PC-9 (cell line): ENCODE results near the gene KMT5C. TPM values are rescaled to one million over a fixed set of nuclear protein-coding genes. Genes with fewer than 3 reads are reported as not detected.

Source experiments
- BruUV-seq: library from RNA; stranded (reverse); fragments of 400-500 nt; replicated peaks from 2 replicates; lab custom pipeline; 2021; lab: Mats Ljungman, UMichigan
- CTCF ChIA-PET: fragments of 300-600 bp; sonication (Branson Sonifier 250); formaldehyde crosslinking; loops from one replicate; lab custom pipeline; 2022; ENCODE audit warnings: antibody characterized with exemption; lab: Charles Lee
- POLR2A ChIA-PET: fragments of 300-600 bp; sonication (Branson Sonifier 250); formaldehyde crosslinking; loops from one replicate; lab custom pipeline; 2022; ENCODE audit warnings: antibody characterized with exemption; ENCODE audit not compliant: unreplicated experiment; lab: Charles Lee
- DNase-seq, 2 experiments: peaks; one replicate each; pipeline versions ENCODE4 v3.0.0 to v3.0.0-alpha.2; 2015 to 2022; ENCODE audit warnings: mixed read lengths in 1 of 2
- H2AFZ ChIP-seq: fragments of 200-600 bp; sonication (generic); 2 replicates; pipeline ENCODE4 v1.8.1; 2017; ENCODE audit warnings: antibody characterized with exemption
- H3F3A ChIP-seq: fragments of 200-600 bp; sonication (generic); 2 replicates; pipeline ENCODE4 v1.8.1; 2017; ENCODE audit warnings: antibody characterized with exemption, mild to moderate bottlenecking, low read depth; ENCODE audit not compliant: insufficient read depth
- H3K27ac ChIP-seq: fragments of 200-600 bp; sonication (generic); 2 replicates; pipeline ENCODE4 v1.6.1; 2016; ENCODE audit warnings: mixed run types
- H3K27me3 ChIP-seq: fragments of 200-600 bp; sonication (generic); 2 replicates; pipeline ENCODE4 v1.6.1; 2016; ENCODE audit warnings: low read depth, mixed run types; ENCODE audit not compliant: insufficient read depth
- H3K36me3 ChIP-seq: fragments of 200-600 bp; sonication (generic); 2 replicates; pipeline ENCODE4 v1.6.1; 2016; ENCODE audit warnings: low read depth, mixed run types
- H3K4me1 ChIP-seq: fragments of 200-600 bp; sonication (generic); replicated peaks from 2 replicates; pipeline ENCODE4 v1.6.1; 2016; ENCODE audit warnings: mixed run types; ENCODE audit not compliant: insufficient read depth
- H3K4me2 ChIP-seq: fragments of 200-600 bp; sonication (generic); 2 replicates; pipeline ENCODE4 v1.6.1; 2017; ENCODE audit warnings: mixed run types
- H3K4me3 ChIP-seq: fragments of 200-600 bp; sonication (generic); 2 replicates; pipeline ENCODE4 v1.6.1; 2016; ENCODE audit warnings: mixed run types
- H3K79me2 ChIP-seq: fragments of 200-600 bp; sonication (generic); 2 replicates; pipeline ENCODE4 v1.6.1; 2017; ENCODE audit warnings: low read depth, mixed run types
- H3K9me2 ChIP-seq: fragments of 200-600 bp; sonication (generic); 2 replicates; pipeline ENCODE4 v1.8.1; 2017; ENCODE audit warnings: mild to moderate bottlenecking; ENCODE audit not compliant: insufficient read depth
- H3K9me3 ChIP-seq: fragments of 200-600 bp; sonication (generic); 2 replicates; pipeline ENCODE4 v1.8.1; 2016; ENCODE audit warnings: low read depth; ENCODE audit not compliant: insufficient read depth
- H4K20me1 ChIP-seq: fragments of 200-600 bp; sonication (generic); 2 replicates; pipeline ENCODE4 v1.8.1; 2017; ENCODE audit not compliant: insufficient read depth
- CTCF ChIP-seq: fragments of 200-600 bp; sonication (generic); conservative IDR thresholded peaks from 2 replicates; pipeline ENCODE4 v1.6.1; 2017; ENCODE audit warnings: mixed run types, antibody characterized with exemption, mild to moderate bottlenecking, moderate library complexity
- EZH2 ChIP-seq: fragments of 200-600 bp; sonication (generic); IDR thresholded peaks from 2 replicates; pipeline ENCODE4 v1.8.0; 2017; ENCODE audit warnings: antibody characterized with exemption, low read depth
- intact Hi-C: fragments of 100-400 bp; cut with micrococcal nuclease; formaldehyde crosslinking; loops from one replicate; pipeline ENCODE4 v1.10.0; 2022; ENCODE audit not compliant: unreplicated experiment
- total RNA-seq: library from RNA; stranded (reverse); gene quantifications from 2 replicates; pipeline ENCODE4 v1.2.3, GENCODE V29; 2021

KMT5C gene
- total RNA-seq, 1 experiment from 2014 or later, result 71.6 TPM

- Histone ChIP-seq H3K4me1 (no peaks in the 10 kb centered on the region), H3K79me2 (no peaks in the 10 kb centered on the region), H3K27me3 (peaks cover 5% of the 10 kb centered on the region), H3K27ac (no peak overlapping the region), H3K36me3 (no peaks in the 10 kb centered on the region), H3K9me3 (no peaks in the 10 kb centered on the region), H4K20me1 (no peaks in the 10 kb centered on the region), H3K4me3 (no peak overlapping the region), H3K9me2 (no peaks in the 10 kb centered on the region), H2AFZ (no peak overlapping the region), H3F3A (peaks cover 17% of the 10 kb centered on the region; the same call in 1 of the 2 replicates), H3K4me2 (no peak overlapping the region)
- ChIA-PET POLR2A (no interaction called here), CTCF (no interaction called here)
- intact Hi-C loops, result no loop called here
- DNase-seq, result no peak
- TF ChIP-seq EZH2 (no peak), CTCF (no peak)
- no TSS peak for BruUV-seq
Measured at GRCh38 chr19:55360902-55361301, 21.2 kb downstream of the KMT5C start.

GRCh38 chr19:55362174-55362989, 22.7 kb downstream of the KMT5C start:
- Histone ChIP-seq H4K20me1 (no peaks in the 10 kb centered on the region), H3K9me2 (no peaks in the 10 kb centered on the region), H3K27me3 (no peaks in the 10 kb centered on the region), H3F3A (peaks cover 15% of the 10 kb centered on the region; the same call in 1 of the 2 replicates), H3K4me3 (no peak overlapping the region), H2AFZ (no peak overlapping the region), H3K79me2 (no peaks in the 10 kb centered on the region), H3K4me2 (no peak overlapping the region), H3K4me1 (no peaks in the 10 kb centered on the region), H3K9me3 (no peaks in the 10 kb centered on the region), H3K27ac (no peak overlapping the region), H3K36me3 (no peaks in the 10 kb centered on the region)
- DNase-seq, result no peak
- intact Hi-C loops, result no loop called here
- no TSS peak for BruUV-seq
- TF ChIP-seq CTCF, result no peak
- no peak for TF ChIP-seq EZH2
- ChIA-PET CTCF (no interaction called here), POLR2A (interaction anchor here (0.6 kb wide), 1 partner anchor 22 kb away, joined by 5 read pairs; the partner anchor contains the start of gene TMEM238)

- Histone ChIP-seq H3K9me2 (no peaks in the 10 kb centered on the region), H3K27ac (no peak within 1 kb of the TSS), H2AFZ (no peak within 1 kb of the TSS), H3K36me3 (no peaks in the 10 kb centered on the region), H3F3A (peaks cover 15% of the 10 kb centered on the region; the same call in 1 of the 2 replicates), H3K4me3 (no peak within 1 kb of the TSS), H3K4me2 (no peak within 1 kb of the TSS), H3K9me3 (no peaks in the 10 kb centered on the region), H3K4me1 (no peaks in the 10 kb centered on the region), H3K79me2 (no peaks in the 10 kb centered on the region), H3K27me3 (no peaks in the 10 kb centered on the region), H4K20me1 (no peaks in the 10 kb centered on the region)
- intact Hi-C loops, result no loop called here
- ChIA-PET CTCF (interaction anchor here (0.6 kb wide), 1 partner anchor 9 kb away, joined by 3 read pairs; no protein-coding TSS in a partner anchor), POLR2A (interaction anchor here (0.6 to 0.7 kb wide), 2 partner anchors 13 to 33 kb away, joined by 5 to 10 read pairs; no protein-coding TSS in a partner anchor)
- BruUV-seq, result no TSS peak
- DNase-seq, result no peak
- no peak for TF ChIP-seq EZH2
- no peak for TF ChIP-seq CTCF
Measured at GRCh38 chr19:55362990-55363716, 23.5 kb downstream of the KMT5C start, which contains the start of gene GARIN5B. Gene GARIN5B, minus strand, starts transcription at chr19:55363260. Its CDS starts 194 bp downstream, at chr19:55363066.
